ENCODE data around the gene RBBP7.

Gene RBBP7

DNA sequence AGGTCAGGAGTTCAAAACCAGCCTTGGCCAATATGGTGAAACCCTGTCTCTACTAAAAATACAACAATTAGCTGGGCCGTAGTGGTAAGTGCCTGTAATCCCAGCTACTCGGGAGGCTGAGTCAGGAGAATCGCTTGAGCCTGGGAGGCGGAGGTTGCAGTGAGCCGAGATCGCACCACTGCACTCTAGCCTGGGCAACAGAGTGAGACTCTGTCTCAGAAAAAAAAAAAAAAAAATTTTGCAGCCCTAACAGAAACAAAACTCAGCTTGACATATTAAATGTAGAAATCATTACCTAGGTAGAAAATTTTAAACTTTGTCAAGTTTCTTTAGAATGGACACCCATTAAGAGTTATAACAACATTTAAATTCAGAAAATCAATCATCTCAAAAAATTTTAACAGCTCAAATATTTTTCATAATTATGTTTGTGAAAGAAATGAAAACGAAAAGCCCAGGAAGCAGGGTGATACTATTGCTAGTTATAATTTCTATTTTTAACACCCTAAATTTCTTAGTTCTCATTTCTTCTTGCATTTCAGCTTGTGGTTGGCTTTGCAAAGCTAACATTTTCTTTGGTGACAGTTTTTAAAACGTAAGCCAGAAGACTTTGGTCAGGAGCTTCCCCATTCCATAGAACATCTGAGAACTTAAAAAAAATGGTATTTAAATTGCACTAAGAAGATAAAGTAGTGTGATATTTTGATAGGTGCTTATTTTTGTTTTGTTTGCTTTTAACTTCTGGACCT lies 33.3 kb upstream of the RBBP7 start:
- Histone ChIP-seq H3K79me2 (ENCODE audit: insufficient read depth, low read length) (no peaks in the 10 kb centered on the region), H3K27ac (ENCODE audit: low read depth, low read length) (no peak overlapping the region), H4K20me1 (ENCODE audit: low read depth, low read length) (no peaks in the 10 kb centered on the region), H3K9ac (ENCODE audit: low read length) (no peak overlapping the region), H3K36me3 (ENCODE audit: low read length) (no peaks in the 10 kb centered on the region), H3K27me3 (ENCODE audit: low read length) (no peaks in the 10 kb centered on the region), H3K4me2 (ENCODE audit: low read depth, low read length, poor library complexity, severe bottlenecking) (no peak overlapping the region), H2AFZ (ENCODE audit: low read depth, low read length, severe bottlenecking) (no peak overlapping the region), H3F3A (ENCODE audit: insufficient read depth) (no peaks in the 10 kb centered on the region), H3K4me3 (ENCODE audit: insufficient read depth, low read length, poor library complexity, severe bottlenecking) (no peak overlapping the region), H3K9me2 (replicated peaks; ENCODE audit: insufficient read depth, low read length) (no peaks in the 10 kb centered on the region), H3K9me3 (ENCODE audit: insufficient read depth, low read length) (no peaks in the 10 kb centered on the region)
- TF ChIP-seq EZH2phosphoT487 (conservative IDR thresholded peaks at IDR 0.05; ENCODE audit: low read length) (no peak), CTCF (IDR thresholded peaks at IDR 0.05; ENCODE audit: insufficient read depth, low read length, poor library complexity, severe bottlenecking) (no peak)

DNA sequence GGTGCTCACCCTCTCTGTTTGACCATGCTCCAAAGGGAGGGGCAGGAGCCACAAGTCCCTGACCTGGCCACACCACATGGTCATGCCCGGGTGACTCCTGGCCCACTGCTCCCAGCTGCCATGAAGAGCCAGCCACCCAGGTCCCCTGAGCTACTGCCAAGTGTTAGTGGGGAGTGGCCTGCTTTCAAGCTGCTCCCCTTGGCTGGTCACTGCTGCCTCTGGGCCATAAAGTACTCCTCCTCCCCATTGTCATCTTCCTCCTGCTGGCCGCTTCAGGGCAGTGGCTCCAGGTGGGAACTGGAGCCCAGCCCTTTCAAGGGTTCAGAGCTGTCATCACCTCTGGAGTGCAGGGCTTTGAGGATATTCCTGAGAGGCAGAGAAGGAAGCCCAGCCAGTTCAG lies 27.3 kb upstream of the RBBP7 start:
- Histone ChIP-seq H3F3A (ENCODE audit: insufficient read depth) (no peaks in the 10 kb centered on the region), H3K9me3 (ENCODE audit: insufficient read depth, low read length) (no peaks in the 10 kb centered on the region), H3K79me2 (ENCODE audit: insufficient read depth, low read length) (no peaks in the 10 kb centered on the region), H3K9me2 (replicated peaks; ENCODE audit: insufficient read depth, low read length) (no peaks in the 10 kb centered on the region), H3K27ac (ENCODE audit: low read depth, low read length) (no peak overlapping the region), H3K4me2 (ENCODE audit: low read depth, low read length, poor library complexity, severe bottlenecking) (no peak overlapping the region), H3K4me3 (ENCODE audit: insufficient read depth, low read length, poor library complexity, severe bottlenecking) (no peak overlapping the region), H3K9ac (ENCODE audit: low read length) (no peak overlapping the region), H2AFZ (ENCODE audit: low read depth, low read length, severe bottlenecking) (no peak overlapping the region), H3K27me3 (ENCODE audit: low read length) (no peaks in the 10 kb centered on the region), H4K20me1 (ENCODE audit: low read depth, low read length) (no peaks in the 10 kb centered on the region), H3K36me3 (ENCODE audit: low read length) (no peaks in the 10 kb centered on the region)
- TF ChIP-seq EZH2phosphoT487 (conservative IDR thresholded peaks at IDR 0.05; ENCODE audit: low read length) (no peak), CTCF (IDR thresholded peaks at IDR 0.05; ENCODE audit: insufficient read depth, low read length, poor library complexity, severe bottlenecking) (no peak)

DNA sequence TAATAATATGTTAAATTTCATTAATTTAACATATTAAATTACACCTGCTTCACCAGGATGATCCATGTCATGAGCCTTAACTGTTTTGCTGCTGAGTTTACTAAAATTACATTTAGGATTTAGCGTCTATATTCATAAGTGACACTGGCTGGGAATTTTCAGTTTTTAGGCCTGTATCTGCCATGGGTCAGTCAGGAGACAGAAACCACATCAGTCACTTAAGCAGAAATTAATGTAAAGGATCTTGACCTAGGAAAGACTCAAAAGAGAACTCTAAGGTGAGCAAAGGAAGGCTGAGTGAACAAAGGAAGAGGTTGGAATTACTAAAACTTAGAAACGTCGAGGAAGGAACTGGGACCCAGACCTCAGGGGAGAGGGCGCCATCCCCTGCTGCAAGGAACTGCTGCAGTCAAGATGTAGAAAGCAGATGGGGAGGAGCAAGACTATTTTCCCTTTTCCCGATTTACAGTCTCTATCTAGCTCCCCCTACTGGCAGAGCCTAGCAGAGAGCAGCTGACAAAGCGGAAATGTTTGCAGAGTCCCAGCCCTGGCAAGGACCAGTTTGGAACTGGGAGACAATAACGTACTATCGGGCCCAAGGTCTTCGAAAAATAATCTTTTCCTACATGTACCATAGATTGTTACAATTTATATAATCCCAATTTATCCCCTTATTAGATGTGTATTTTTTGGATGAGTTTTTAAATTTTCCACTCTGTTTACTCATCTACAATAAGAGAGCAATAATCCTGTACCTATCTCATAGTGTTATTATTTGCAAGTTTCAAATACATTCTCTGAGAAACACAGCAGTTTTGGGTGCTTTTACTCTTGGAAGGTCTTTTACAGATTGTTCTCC lies 22.6 kb upstream of the RBBP7 start:
- no peak overlapping the region for H3K27ac ChIP-seq (ENCODE audit: low read depth, low read length)
- H3K4me2 ChIP-seq (ENCODE audit: low read depth, low read length, poor library complexity, severe bottlenecking): peak overlapping the region; percentile 21

More for the DNA sequence above, 22.6 kb upstream of the RBBP7 start:
- Histone ChIP-seq H3K9me3 (ENCODE audit: insufficient read depth, low read length) (no peaks in the 10 kb centered on the region), H2AFZ (ENCODE audit: low read depth, low read length, severe bottlenecking) (peak overlapping the region; percentile 94), H3K36me3 (ENCODE audit: low read length) (no peaks in the 10 kb centered on the region), H3K9me2 (replicated peaks; ENCODE audit: insufficient read depth, low read length) (no peaks in the 10 kb centered on the region), H3K9ac (ENCODE audit: low read length) (no peak overlapping the region), H3K79me2 (ENCODE audit: insufficient read depth, low read length) (no peaks in the 10 kb centered on the region), H3K27me3 (ENCODE audit: low read length) (no peaks in the 10 kb centered on the region), H3F3A (ENCODE audit: insufficient read depth) (no peaks in the 10 kb centered on the region), H3K4me3 (ENCODE audit: insufficient read depth, low read length, poor library complexity, severe bottlenecking) (no peak overlapping the region), H4K20me1 (ENCODE audit: low read depth, low read length) (no peaks in the 10 kb centered on the region)
- peak; percentile 67 for TF ChIP-seq CTCF (IDR thresholded peaks at IDR 0.05; ENCODE audit: insufficient read depth, low read length, poor library complexity, severe bottlenecking)
- TF ChIP-seq EZH2phosphoT487 (conservative IDR thresholded peaks at IDR 0.05; ENCODE audit: low read length): no peak

Data from SU-DHL-6 (cell line).